GOT3 (cell line): ENCODE results near the gene BBS12.

Source experiments
- DNase-seq: peaks from one replicate; lab custom pipeline; 2025; ENCODE audit warnings: mixed read lengths; lab: John Stamatoyannopoulos, UW

The BBS12 gene

DNA sequence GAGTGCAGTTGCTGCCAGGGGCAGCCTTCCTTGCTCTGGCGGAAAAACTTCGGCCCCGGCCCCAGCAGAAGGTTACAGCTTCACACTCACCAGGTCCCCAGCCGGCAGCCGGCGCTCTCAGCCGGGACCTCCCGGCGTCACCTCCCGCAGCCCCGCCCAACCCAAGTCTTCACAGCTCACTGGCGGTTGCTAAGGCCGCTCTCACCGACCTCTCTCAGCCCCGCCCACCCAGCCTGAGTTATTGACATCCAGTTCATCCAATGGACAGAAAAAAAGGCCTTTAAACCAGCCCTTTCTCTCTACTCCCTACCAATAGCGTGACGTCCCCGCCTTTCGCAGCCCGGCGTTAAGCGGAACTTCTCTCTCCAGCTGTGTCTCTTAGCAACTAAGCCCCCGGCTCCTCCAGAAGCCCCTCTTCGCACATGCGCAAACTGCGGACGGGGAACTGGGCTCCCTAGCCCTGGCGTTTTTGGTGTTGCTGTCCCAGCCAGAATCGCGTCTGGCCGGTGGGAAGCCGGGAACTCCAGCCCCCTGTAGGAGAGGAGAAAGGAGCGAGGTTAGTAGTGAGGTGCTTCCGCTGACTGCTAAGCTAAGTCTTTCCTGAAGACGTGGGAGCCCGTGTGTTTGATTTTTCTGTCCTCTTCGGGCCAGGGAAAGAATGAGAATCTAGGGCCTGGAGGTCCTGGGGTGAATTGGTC lies at the start of gene BBS12:
TSS of gene BBS12 (plus strand) at position 376 of the 698 bp plus-strand sequence. CDS start 9,189 bp downstream, outside the sequence.
- DNase-seq: peak; percentile 86

DNA sequence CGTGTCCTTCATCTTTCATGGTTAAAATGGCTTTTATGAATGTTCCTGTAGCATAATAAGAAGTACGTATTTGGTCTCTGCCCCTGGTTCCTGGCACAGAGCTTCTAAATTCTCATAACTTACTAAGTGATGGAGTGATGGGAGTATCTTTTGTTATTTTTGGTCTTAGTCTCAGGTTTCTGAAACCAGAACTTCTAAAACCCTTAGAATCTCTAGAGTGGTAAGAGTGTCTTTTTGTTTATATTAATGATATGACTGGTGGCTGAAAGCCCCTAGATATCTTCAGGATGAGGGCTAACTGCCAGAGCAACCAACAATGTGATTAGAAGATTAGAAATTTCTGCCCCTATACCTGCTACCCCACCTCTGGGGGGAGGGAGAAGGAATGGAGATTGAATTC lies 45.8 kb upstream of the BBS12 start:
- DNase-seq: no peak

DNA sequence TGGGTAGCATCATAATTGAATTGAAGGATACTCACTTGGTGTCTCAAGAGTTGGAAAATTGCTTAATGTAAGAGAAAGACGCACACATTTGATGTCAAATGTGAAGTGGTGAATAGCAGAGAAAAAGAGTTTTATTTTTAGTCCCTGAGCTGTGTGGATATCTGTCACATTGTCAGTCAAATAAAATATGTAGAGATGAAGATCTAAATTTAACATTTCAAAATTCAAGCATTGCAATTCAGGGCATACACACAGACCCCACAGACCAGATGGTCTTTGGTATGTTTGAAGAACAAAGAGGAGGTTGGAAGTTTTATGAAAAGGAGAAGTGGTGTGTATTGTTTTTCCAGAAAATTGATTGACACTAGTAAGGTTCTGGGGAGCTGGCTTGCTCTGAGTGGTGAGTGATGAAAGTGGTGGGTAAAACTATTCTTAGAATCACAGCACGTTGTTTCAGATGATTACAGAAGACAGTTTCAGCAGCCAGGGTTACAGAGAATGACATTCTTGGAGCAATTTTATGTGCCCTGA lies 44.9 kb upstream of the BBS12 start:
- no peak for DNase-seq

DNA sequence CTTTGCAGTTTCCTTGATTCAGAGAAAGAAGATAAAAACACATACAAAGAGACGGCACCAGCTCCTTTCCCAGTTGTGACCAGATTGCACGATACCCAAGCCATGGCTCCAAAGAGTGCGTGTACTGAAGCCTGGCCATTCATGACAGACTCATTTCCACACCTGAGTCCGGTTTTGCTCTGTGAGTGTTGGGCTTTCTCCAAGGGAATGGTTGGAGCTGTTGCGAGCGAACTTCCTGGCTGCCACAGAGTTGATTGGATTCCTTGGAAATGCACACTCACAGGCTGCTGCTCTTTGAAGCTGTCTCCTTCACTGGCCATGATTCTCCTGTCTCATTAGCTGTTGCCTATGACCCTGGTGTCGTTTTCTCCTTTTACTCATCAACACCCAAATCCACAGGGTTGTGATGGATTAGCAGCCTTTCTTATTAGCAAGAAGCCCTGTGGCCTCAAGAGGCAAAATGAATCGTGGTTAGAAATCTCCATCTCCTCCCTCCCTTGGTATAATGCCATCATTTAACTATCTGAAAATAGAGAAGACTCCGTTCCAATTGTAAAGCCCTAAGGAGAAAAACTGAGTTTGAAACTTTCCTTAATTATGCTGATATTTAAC lies 43.9 kb upstream of the BBS12 start:
- DNase-seq: no peak

DNA sequence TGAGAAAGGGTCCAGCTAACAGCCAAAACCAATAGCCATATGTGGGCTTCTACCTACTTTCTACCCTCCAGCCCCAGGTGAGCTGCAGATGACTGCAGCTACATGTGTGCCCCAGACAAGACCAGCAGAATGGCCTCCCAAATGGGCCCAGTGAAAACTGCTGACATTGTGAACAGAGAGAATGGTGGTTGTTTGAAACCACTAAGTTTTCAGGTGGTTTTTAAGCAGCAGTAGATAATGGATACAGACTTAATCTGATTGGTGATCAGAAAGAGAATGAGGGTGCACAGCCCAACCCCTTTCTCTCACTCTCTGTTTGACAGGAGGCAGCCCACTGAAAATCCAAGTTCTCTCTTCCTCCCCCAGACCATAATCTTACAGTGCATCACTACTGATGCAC lies 42.5 kb upstream of the BBS12 start:
- no peak for DNase-seq

DNA sequence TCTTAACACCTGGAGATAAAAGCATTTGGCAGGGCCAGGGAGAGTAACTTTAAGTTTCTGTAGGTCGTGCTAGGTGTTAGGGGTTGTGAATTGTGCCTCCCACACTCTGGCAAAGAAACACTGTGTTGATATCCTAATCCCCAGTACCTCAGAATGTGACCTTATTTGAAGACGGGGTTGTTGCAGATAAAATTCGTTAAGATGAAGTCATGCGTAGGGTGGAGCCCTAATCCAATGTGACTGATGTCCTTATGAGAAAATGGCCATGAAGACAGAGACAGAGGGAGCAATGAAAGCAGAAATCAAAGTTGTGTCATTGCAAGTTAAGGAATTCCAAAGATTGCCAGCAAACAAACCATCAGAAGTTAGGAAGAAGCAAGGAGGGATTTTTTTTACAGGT lies 40.5 kb upstream of the BBS12 start:
- no peak for DNase-seq

DNA sequence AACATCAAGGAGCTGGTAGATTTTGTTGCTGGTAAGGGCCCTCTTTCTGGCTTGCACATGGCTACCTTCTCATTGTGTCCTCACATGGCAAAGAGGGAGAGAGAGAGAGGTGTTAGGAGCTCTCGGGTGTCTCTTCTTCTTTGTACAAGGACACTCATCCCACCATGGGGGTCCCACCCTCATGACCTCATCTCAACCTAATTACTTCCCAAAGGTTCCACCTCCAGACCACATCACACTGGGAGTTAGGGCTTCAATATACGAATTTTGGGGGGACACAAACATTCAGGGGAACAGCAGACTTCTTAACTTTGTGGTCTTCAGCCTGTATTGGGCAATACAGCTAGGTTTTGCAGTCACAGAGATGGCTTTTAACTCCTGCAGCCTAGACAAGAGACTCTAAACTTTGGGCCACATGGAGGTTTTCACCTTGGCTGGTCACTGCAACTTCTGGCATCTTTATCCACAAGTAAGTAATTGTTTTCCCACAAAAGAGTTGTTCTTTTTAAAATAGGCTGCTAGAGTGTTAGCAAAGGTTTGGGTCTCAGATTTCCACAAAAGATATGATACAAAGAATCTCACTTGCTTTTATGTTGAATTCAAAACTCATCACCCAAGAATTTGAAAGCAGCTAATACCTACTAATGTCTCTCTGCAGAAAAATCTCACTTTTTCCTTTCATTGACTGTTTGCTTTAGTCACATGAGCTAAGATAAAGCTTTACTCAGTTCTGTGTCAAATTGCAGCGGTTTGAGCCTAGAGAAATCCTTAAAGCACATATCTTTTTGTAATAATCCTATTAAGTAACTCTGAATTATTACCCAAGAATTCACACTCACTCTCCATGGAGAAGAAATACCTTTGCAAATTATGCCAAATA lies 39.6 kb upstream of the BBS12 start:
- DNase-seq: no peak

DNA sequence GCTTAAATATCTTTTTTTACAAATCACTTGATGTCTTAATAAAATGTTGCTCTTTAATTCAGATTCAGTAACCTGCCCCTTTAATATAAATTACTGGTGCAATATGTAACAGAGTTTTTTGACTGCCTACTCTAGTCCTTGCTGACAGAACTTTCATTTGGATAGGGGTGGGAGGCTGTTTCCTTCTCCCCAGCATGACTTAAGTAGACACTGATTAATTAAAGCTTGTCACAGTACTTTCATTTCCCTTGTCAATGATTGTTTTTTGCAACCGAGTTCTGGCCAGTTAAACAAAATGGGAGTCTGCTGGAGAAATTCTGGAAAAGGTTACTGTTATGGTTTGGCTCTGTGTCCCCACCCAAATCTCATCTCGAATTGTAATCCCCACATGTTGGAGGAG lies 37.3 kb upstream of the BBS12 start:
- no peak for DNase-seq

DNA sequence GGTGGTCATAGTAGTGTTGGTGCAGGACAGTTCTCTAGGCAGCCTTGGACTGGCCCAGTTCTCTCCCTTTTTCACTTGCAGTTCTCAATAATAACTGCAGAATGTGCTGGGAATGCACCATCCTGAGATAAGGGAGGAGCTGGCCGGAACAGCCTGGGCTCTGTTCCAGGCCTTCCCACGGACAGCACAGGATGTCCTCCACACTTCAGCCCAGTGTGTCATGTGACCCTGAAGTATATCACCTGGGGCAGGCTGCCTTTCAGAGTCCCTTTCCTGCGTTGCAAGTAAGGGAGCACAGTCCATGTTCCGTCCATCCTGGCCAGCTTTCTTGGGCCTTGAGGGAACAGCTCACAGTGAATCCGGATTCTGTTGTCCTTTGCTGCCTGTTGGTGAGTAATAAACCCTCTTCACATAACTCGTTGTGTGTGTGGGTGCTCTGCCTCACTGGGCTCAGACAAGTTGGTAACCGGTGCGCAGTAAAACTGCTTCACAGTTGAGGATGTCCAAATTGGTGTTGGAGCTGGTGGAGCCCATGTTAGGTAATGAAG lies 32.3 kb upstream of the BBS12 start:
- DNase-seq: no peak

DNA sequence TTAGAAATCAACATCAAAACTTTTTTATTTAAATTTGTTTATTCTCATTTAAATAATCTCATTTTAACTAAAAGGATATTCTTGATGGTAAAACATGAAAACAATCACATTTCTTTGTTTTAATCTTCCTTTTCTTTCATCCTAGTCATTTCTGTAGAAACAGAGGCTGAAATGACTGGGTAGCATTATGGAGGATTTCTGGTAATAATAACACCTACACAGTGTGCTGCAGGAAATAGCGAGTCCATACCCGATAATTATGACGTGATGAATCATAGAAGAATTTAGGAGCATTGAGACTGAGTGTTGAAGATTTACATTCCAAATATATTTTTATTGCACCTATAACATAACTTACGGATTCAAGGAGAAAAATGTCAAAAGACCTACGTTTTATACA lies 31.4 kb upstream of the BBS12 start:
- DNase-seq: no peak

DNA sequence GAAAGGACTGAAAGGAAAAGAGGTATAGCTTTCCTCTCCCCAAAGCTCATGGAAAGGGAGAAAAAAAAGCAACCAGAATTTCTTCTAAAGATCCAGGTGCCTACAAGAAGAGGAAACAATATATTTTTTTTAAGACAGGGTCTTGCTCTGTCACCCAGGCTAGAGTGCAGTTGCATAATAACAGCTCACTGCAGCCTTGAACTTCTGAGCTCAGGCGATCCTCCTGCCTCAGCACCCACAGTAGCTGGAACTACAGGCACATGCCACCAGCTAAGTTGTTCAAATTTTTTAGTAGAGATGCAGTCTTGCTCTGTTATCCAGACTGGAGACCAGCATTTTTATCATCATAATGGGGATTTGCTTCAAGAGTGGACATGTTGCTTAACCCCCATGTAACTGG lies 30.5 kb upstream of the BBS12 start:
- DNase-seq: no peak

DNA sequence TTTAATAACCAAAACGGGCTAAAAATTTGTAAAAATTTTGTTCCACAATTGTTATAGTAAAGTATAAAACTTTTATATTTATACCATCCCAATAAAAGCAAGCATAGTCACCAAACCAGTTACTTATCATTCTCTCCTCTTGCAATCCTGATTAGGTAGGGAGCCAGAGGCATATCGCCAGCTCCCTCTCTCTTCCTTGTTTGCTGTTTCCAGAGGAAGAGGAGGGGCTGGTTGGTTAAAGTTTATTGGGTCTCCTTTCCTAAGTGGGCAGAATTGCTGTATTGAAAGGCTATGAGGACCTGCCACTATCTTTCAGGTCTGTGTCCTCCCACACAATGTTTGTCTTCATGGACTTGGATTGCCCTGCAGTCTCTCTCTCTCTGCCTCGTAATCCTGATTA lies 29.6 kb upstream of the BBS12 start:
- no peak for DNase-seq

DNA sequence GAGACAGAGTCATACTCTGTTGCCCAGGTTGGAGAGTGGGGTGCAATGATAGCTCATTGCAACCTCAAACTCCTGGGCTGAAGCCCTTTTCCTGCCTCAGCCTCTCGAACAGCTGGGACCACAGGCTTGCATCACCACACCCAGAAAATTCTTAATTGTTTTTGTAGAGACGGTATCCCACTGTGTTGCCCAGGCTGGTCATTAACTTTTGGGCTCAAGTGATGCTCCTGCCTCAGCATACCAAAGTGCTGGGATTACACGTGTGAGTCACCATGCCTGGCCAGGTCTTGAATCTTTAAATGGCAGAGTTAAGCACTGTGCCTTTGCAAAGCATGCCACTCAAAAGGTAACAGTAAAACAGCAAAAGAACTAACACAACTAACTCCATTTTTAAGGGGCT lies 28.6 kb upstream of the BBS12 start:
- no peak for DNase-seq

DNA sequence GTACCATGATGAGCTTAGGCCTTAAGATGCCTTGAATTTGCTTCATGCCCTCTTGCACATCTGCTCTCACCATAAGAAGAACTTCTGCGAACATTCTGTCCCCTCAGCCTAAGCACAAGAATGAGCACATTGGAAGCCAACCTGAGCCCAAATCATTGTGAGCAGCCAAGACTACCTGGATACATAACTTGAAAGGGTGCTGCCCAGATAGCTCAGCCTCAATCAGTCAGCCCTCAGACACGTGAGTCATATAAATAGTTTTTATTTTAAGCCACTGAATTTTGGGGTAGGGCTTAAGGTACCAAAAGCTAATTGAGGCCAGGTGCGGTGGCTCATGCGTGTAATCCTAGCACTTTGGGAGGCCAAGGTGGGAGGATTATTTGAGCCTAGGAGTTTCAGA lies 27.5 kb upstream of the BBS12 start:
- DNase-seq: no peak

DNA sequence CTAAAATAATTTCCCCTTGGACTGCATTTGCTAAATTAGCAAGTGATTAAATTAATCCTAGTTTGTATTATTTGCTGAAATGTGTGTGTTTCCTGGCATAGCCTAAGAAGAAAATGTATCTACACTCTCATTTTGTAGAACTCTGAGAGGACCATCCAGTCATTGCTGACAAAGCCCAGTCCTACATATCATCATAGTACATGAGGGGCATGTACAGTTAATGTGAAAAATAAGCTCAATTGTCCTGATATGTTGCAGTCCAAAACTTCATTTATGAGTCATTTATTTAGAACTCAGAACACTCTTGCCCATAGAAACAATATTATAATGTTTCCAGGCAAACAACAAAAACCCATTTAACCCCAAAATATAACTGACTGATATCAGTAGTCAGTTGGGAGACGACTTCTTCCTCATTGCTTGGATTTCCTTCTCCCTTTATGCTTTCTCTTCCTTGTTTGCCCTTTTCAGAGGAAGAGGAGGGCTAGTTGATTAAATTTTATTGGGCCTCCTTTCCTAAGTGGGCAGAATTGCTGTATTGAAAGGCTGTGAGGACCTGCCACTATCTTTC lies 26.9 kb upstream of the BBS12 start:
- no peak for DNase-seq

DNA sequence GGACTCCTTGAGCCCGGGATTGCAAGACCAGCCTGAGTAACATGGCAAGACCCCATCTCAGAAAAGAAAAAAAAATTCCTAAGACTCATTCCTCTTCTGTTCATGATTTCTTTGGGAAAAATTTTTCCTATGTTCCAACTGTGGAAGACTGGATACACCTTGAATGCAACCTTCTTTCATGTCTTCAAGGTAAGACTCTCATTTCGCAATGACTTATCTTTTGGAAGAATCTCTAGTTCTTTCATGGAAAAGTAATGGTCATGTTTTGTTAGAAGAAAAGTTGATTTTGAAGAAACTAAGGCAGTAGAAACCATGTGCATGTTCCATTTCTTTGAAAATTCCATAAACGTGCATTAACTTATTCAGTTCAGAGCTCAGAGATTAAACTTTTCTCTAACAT lies 26.0 kb upstream of the BBS12 start:
- no peak for DNase-seq

DNA sequence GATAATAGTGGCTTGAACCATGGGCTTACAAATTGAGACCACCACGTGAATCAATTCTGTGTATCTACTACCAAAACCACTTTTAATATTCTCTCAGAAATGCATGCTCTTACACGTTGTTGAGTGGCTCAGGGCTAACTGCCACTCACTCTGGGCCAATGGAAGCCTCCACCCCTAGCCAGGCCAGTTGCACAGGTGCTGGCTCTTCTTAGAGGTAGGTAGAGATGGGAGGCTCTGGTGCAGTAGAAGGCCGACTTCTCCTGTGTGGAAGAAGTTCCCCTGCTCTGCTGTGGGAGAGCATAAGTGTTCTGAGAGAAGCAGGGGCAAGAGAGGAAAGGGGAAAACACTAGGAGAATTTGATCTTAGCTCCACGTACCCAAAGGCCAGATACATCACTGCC lies 25.0 kb upstream of the BBS12 start:
- no peak for DNase-seq

DNA sequence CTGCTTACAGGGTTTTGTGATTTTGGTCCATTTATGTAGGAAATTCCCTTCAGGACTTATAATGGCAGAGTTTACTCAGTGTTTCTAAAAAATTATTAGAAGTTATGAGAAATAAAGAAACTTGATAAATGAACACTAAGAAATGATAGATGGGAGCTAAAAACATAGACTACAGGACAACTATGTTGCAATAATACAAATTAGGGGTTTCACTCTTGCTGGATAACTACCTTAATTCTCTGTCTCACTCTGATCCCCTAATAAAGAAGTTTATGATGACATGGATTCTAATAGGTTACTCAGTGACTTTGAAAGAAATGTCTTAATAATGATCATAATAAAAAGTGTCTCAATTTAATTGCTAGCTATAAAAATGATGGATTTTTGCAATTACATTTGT lies 23.3 kb upstream of the BBS12 start:
- no peak for DNase-seq

DNA sequence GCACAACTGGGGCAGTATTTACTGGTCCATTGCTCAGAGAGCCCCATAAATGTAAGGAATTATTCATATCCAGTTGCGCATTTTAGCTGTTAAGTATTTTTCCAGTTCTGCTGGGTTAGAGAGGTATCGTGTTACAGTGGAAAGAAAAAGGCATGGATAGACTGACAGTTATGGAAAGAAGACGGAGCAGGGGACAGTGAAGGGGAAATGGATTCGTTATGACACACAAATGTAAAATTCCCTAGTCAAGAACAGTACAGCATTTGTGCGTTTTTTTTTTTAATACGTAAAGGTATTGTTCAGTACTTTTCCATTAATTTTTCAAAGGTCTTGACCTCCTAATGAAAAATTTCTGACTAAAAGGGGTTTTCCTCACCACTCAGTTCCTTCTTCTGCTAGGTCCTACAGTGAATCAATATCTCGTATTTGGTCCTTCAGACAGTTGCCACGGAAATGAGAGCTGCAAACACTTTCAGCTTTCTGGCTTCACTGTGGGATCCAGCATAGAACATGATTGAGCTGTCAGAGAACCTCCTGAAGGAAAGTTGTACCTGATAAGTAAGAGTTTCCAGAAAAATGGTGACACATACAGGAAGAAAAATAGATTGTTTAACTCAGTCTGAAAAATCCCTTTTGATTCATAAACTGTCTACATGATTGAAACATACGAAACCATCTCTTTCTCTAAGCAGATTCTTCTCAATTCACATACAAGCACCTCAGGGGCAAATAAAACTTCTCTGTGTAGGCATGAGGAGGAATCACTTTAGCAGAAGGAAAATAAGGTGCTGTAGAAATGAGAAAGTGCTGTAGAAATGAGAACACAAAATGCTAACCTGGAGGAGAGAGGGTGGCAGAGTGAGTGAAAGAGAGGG lies 21.8 kb upstream of the BBS12 start:
- no peak for DNase-seq

DNA sequence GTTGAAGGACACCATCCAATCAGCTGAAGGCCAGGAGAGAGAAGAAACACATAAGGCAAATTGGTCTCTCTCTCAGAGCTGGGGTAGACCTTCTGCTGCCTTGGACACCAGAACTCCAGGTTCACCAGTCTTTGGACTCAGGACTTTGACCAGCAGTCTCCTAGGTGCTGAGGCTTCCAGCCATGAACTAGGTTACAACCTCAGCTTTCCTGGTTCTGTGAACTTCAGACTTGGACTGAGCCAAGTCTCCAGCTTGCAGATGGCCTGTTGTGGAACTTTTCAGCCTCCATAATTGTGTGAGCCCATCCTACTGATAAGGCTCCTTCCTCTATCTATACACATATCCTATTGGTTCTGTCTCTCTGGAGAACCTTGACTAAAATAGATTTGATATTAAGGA lies 20.6 kb upstream of the BBS12 start:
- DNase-seq: no peak

DNA sequence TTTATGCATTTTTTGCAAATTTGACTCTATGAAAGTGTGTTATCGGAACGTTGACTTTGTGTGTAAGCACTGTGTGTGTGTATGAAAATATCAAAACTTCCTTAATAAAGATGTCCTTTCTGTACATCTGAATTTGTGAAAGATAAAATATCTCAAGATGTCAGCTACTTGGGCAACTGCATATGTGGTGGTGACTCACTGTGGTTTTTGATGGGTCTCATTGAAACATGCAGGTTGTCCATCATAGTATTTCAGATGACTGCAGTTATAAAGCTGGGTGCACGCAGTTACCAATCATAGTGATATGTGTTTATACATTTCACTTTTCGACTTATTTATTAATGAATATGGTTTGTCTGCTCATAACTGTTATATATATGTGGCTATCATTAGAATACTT lies 19.7 kb upstream of the BBS12 start:
- DNase-seq: no peak
